Left lung (tissue), 10 donors: ENCODE results near the gene CTSC. TPM values are rescaled to one million over a fixed set of nuclear protein-coding genes. Genes with fewer than 3 reads are reported as not detected.

Experiments
- ATAC-seq: fragments of 200-7000 bp; cut with Tn5 transposase; one replicate; pipeline ENCODE4 v1.9.1; 2020; ENCODE audit warnings: moderate library complexity
- DNase-seq, 4 donors: peaks; one replicate each; pipeline ENCODE4 v3.0.0-alpha.2; 2013 to 2020
- H3K27ac ChIP-seq, 2 donors: fragments of 200-600 bp; sonication (generic) in 1 of 2; one replicate each; pipeline versions ENCODE4 v1.5.0 to v1.8.0; 2020 to 2021
- H3K27me3 ChIP-seq, 2 donors: fragments of 200-600 bp; sonication (generic) in 1 of 2; one replicate each; pipeline versions ENCODE4 v1.5.0 to v1.8.0; 2020 to 2021
- H3K36me3 ChIP-seq, 2 donors: fragments of 200-600 bp; sonication (generic) in 1 of 2; one replicate each; pipeline versions ENCODE4 v1.5.0 to v1.8.0; 2020 to 2021
- H3K4me1 ChIP-seq, 2 donors: fragments of 200-600 bp; one replicate each; pipeline ENCODE4 v1.8.0; 2021
- H3K4me3 ChIP-seq, 2 donors: fragments of 200-600 bp; sonication (generic) in 1 of 2; one replicate each; pipeline versions ENCODE4 v1.5.0 to v1.8.0; 2020 to 2021; ENCODE audit warnings: mild to moderate bottlenecking in 1 of 2
- H3K9me3 ChIP-seq, 2 donors: fragments of 200-600 bp; sonication (generic) in 1 of 2; one replicate each; pipeline versions ENCODE4 v1.5.0 to v1.8.0; 2020 to 2021
- CTCF ChIP-seq, 2 donors: fragments of 200-600 bp; sonication (generic) in 1 of 2; IDR thresholded peaks; one replicate each; pipeline versions ENCODE4 v1.5.0 to v1.8.0; 2021; ENCODE audit warnings: antibody characterized with exemption in 2 of 2
- intact Hi-C, 2 donors: fragments of 100-400 bp; cut with DNase I; formaldehyde crosslinking; loops; one replicate each; pipeline versions ENCODE4 v1.11.2 to v1.14.2; 2022
- polyA plus RNA-seq, 6 donors: library from polyadenylated mRNA; unstranded; fragments of 120-200 nt; gene quantifications; one replicate each; pipeline ENCODE4 v1.2.1, GENCODE V29; 2013; ENCODE audit not compliant: insufficient read length in 6 of 6
- total RNA-seq, 2 donors: library from RNA; stranded (reverse); fragmentation: NEBNext Ultra II Directional; extraction: Animal tissue kit (Norgen Biotek cat#: 25700); gene quantifications; one replicate each; pipeline ENCODE4 v1.2.1, GENCODE V29; 2021
- donor health status: DM: no; HTN: yes; CAD: no.
- donor health status: DM: no; HTN: no; CAD: no.

CTSC gene
- total and polyA plus RNA-seq, 8 donors, result 162 to 422 (median 190) TPM

DNA sequence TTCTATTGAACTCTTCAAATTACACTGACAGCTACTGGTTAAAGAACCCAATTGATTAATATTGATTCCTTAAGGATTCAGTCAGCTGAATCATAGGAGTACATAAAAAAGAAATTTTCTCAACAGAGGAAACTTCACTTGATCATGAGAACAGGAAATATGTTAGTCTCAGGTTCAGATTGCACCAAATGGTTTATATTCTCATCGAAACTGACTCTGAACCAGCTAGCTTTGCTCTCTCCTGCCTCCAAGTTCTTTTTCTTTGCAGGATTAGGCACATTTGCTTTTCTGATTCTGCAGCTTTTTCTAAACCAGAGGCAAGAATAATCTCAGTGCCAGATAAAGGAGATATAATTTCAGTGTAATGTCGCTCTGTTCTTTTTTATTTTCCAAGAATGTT lies 33.2 kb upstream of the CTSC start:
- H3K27ac ChIP-seq, result no peak overlapping the region
- intact Hi-C loops, result no loop called here
- H3K36me3 ChIP-seq, result no peaks in the 10 kb centered on the region
- DNase-seq, result no peak
- H3K27me3 ChIP-seq, result no peaks in the 10 kb centered on the region
- no peak for ATAC-seq
- TF ChIP-seq CTCF (IDR thresholded peaks at IDR 0.05), result no peak
- no peaks in the 10 kb centered on the region for H3K4me1 ChIP-seq
- no peak overlapping the region for H3K4me3 ChIP-seq
- H3K9me3 ChIP-seq, result no peaks in the 10 kb centered on the region

- no peak for TF ChIP-seq CTCF (IDR thresholded peaks at IDR 0.05)
- DNase-seq (no peak), ATAC-seq (no peak)
- H3K9me3 ChIP-seq, result no peaks in the 10 kb centered on the region
- H3K4me3 ChIP-seq, result no peak overlapping the region
- H3K36me3 ChIP-seq, result no peaks in the 10 kb centered on the region
- H3K4me1 ChIP-seq, result peaks cover 0 to 15% of the 10 kb centered on the region in 2 donors
- intact Hi-C loops, result no loop called here
- H3K27ac ChIP-seq, result no peak overlapping the region
- no peaks in the 10 kb centered on the region for H3K27me3 ChIP-seq
Measured at GRCh38 chr11:88367310-88367709, 29.8 kb upstream of the CTSC start.

- no peaks in the 10 kb centered on the region for H3K9me3 ChIP-seq
- intact Hi-C loops, result no loop called here
- no peak for TF ChIP-seq CTCF (IDR thresholded peaks at IDR 0.05)
- peak overlapping the region in 1 of 2 donors; percentile 49 for H3K27ac ChIP-seq
- H3K27me3 ChIP-seq, result no peaks in the 10 kb centered on the region
- no peak overlapping the region for H3K4me3 ChIP-seq
- H3K4me1 ChIP-seq, result peaks cover 3 to 26% of the 10 kb centered on the region in 2 donors
- no peaks in the 10 kb centered on the region for H3K36me3 ChIP-seq
- DNase-seq (no peak), ATAC-seq (peak; percentile 77)
Measured at GRCh38 chr11:88363648-88364065, 26.1 kb upstream of the CTSC start.

- no peak overlapping the region for H3K4me3 ChIP-seq
- no peak for DNase-seq
- peak overlapping the region in 1 of 2 donors; percentile 49 for H3K27ac ChIP-seq
- peaks cover 3 to 30% of the 10 kb centered on the region in 2 donors for H3K4me1 ChIP-seq
- H3K36me3 ChIP-seq, result no peaks in the 10 kb centered on the region
- no peak for TF ChIP-seq CTCF (IDR thresholded peaks at IDR 0.05)
- no peaks in the 10 kb centered on the region for H3K27me3 ChIP-seq
- ATAC-seq, result no peak
- H3K9me3 ChIP-seq, result no peaks in the 10 kb centered on the region
- intact Hi-C loops, result no loop called here
Measured at GRCh38 chr11:88363004-88363403, 25.5 kb upstream of the CTSC start.

DNA sequence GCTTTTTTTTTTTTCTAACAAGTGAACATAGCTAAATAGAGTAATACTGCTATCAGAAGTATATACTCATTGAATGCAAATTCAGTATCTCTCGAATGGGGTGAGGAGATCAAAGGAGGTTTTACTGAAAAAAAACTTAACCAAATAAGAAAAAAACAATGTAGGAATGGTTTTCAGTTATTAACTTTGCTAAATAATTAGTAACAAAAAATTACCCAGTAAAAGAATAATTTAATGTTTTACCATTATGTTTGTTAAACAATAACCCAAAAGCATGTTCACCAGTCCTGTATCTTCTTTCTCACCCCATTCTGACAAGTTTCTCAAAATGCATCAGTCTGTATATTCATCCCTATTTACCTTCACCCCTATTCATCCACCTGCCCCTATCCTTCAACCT lies 22.6 kb upstream of the CTSC start:
- no peak overlapping the region for H3K4me3 ChIP-seq
- DNase-seq, result no peak
- no peaks in the 10 kb centered on the region for H3K27me3 ChIP-seq
- peaks cover 13 to 56% of the 10 kb centered on the region in 2 donors for H3K4me1 ChIP-seq
- H3K27ac ChIP-seq, result no peak overlapping the region
- ATAC-seq, result no peak
- H3K36me3 ChIP-seq, result no peaks in the 10 kb centered on the region
- TF ChIP-seq CTCF (IDR thresholded peaks at IDR 0.05), result no peak
- H3K9me3 ChIP-seq, result no peaks in the 10 kb centered on the region
- intact Hi-C loops, result no loop called here
